ENCODE data around the gene LMTK2. TPM values are rescaled to one million over a fixed set of nuclear protein-coding genes. Genes with fewer than 3 reads are reported as not detected.

LMTK2 gene
- total RNA-seq, 1 donor from 2014 or later: 12.9 TPM

DNA sequence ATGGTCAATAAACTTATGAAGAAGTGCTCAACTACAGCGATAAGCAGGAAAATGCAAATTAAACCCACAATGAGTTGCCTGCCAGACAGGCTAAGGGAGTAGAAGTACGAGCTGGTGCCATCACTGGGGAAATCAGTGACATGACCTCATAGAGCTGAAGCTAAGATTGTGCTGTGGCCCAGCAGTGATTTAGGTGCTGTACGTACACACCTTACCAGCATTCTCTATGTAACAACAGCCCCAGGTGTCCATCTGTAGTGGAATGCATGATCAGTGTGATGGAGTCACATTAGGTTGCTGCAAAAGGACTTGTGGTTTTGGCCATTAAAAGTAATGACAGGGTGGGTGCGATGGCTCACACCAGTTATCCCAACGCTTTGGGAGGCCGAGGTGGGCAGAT is 151.0 kb downstream of the LMTK2 start:
- Histone ChIP-seq H3K36me3 (ENCODE audit: control insufficient read depth, insufficient read depth, low read length) (peaks cover 6% of the 10 kb centered on the region), H3K27me3 (ENCODE audit: control insufficient read depth, insufficient read depth, low read length) (no peaks in the 10 kb centered on the region), H3K4me3 (ENCODE audit: low read depth, low read length) (no peak overlapping the region)
- TF ChIP-seq, protein P1, sequence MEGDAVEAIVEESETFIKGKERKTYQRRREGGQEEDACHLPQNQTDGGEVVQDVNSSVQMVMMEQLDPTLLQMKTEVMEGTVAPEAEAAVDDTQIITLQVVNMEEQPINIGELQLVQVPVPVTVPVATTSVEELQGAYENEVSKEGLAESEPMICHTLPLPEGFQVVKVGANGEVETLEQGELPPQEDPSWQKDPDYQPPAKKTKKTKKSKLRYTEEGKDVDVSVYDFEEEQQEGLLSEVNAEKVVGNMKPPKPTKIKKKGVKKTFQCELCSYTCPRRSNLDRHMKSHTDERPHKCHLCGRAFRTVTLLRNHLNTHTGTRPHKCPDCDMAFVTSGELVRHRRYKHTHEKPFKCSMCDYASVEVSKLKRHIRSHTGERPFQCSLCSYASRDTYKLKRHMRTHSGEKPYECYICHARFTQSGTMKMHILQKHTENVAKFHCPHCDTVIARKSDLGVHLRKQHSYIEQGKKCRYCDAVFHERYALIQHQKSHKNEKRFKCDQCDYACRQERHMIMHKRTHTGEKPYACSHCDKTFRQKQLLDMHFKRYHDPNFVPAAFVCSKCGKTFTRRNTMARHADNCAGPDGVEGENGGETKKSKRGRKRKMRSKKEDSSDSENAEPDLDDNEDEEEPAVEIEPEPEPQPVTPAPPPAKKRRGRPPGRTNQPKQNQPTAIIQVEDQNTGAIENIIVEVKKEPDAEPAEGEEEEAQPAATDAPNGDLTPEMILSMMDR (IDR thresholded peaks at IDR 0.05; ENCODE audit: insufficient read depth, low read length, severe bottlenecking): no peak
- no peak for DNase-seq (ENCODE audit: low read depth)
- FAIRE-seq: no peak

Other genes starting within 250 kb of the LMTK2 start
- 161 and 311 TPM in 2 replicates for gene ASNS, start 234.5 kb upstream of the LMTK2 start, total RNA-seq
- gene OCM2, start 116.7 kb upstream of the LMTK2 start, total RNA-seq: not detected in 2 replicates
- 2.3 and 3.2 TPM in 2 replicates for gene BHLHA15, start 104.6 kb downstream of the LMTK2 start, total RNA-seq
- gene TECPR1, start 145.4 kb downstream of the LMTK2 start, total RNA-seq: 8.2 and 12.4 TPM in 2 replicates
- gene BRI3, start 174.8 kb downstream of the LMTK2 start, total RNA-seq: 53.7 and 64.0 TPM in 2 replicates

All from bronchial epithelial cell (primary cell).